Stimulated activated memory B cell treated with anti-CD40 and anti-IgM and Interleukin-4, amounts not matched to agents 10 μg/mL and 1 μg/mL and 100 μg/mL, for 72 hours (primary cell): Measurements from ENCODE around the gene BATF2.
"Not testable (repeated sequence)": the region's sequence is repeated elsewhere in the genome, so short reads cannot be mapped to it uniquely, and the experiment has no call there.

ENCODE experiments used
- ATAC-seq: fragments of 150-1000 bp; cut with Tn5 transposase; 2 replicates; pipeline ENCODE4 v1.10.0; 2021
- H3K27ac Mint-ChIP-seq: one replicate; pipeline ENCODE4 v1.8.0; 2022; ENCODE audit warnings: mild to moderate bottlenecking, mixed read lengths
- H3K27me3 Mint-ChIP-seq: one replicate; pipeline ENCODE4 v1.8.0; 2022; ENCODE audit warnings: mixed read lengths
- H3K36me3 Mint-ChIP-seq: one replicate; pipeline ENCODE4 v1.8.0; 2022; ENCODE audit warnings: mixed read lengths
- H3K4me1 Mint-ChIP-seq: one replicate; pipeline ENCODE4 v1.8.0; 2022; ENCODE audit warnings: mixed read lengths
- H3K4me3 Mint-ChIP-seq: one replicate; pipeline ENCODE4 v1.8.0; 2022; ENCODE audit warnings: mild to moderate bottlenecking, moderate library complexity, mixed read lengths
- H3K9me3 Mint-ChIP-seq: one replicate; pipeline ENCODE4 v1.8.0; 2022; ENCODE audit warnings: mixed read lengths

BATF2 gene

DNA sequence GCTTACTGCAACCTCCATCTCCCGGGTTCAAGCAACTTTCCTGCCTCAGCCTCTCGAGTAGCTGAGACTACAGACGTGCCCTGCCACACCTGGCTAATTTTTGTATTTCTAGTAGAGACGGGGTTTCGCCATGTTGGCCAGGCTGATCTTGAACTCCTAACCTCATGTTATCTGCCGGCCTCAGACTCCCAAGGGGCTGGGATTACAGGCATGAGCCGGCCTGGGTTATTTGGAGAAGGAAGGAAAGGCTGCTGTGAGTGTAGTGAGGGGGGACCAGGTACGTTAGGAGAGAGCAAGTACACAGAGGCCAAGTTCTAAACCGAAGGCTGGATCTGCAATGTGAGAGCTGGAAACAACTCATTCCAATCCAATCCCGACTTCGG is 453 bp downstream of the BATF2 start:
- H3K9me3 Mint-ChIP-seq: no peaks in the 10 kb centered on the region
- H3K27ac Mint-ChIP-seq: peak overlapping the region; percentile 48
- no peak for ATAC-seq

DNA sequence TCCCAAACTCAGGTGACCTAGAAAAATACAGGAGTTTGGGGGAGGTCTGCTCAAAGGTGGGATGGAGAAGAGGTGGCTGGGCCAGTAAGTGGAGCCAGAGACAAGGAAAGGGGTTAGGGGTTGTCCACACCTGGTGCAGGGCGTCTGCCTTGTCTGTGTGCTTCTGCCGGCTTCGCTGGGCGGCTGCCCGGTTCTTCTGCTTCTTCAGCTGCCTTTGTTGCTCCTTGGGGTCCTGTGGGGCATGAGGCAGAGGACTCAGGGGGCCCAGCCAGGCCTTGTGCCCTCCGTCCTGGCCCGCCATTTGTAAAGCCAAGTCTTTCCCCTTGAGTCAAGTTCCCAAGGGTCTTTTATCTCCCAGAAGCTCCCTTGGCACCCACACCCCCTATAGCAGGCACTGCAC is 2.5 kb downstream of the BATF2 start:
- Mint-ChIP-seq H3K27ac (peak overlapping the region; percentile 17), H3K27me3 (no peaks in the 10 kb centered on the region), H3K4me1 (peaks cover 53% of the 10 kb centered on the region), H3K36me3 (no peaks in the 10 kb centered on the region), H3K9me3 (no peaks in the 10 kb centered on the region), H3K4me3 (no peak overlapping the region)
- no peak for ATAC-seq

More for the DNA sequence above, 453 bp downstream of the BATF2 start:
- Mint-ChIP-seq H3K4me3 (peak overlapping the region; percentile 74), H3K4me1 (peaks cover 34% of the 10 kb centered on the region), H3K27me3 (no peaks in the 10 kb centered on the region), H3K36me3 (no peaks in the 10 kb centered on the region)

DNA sequence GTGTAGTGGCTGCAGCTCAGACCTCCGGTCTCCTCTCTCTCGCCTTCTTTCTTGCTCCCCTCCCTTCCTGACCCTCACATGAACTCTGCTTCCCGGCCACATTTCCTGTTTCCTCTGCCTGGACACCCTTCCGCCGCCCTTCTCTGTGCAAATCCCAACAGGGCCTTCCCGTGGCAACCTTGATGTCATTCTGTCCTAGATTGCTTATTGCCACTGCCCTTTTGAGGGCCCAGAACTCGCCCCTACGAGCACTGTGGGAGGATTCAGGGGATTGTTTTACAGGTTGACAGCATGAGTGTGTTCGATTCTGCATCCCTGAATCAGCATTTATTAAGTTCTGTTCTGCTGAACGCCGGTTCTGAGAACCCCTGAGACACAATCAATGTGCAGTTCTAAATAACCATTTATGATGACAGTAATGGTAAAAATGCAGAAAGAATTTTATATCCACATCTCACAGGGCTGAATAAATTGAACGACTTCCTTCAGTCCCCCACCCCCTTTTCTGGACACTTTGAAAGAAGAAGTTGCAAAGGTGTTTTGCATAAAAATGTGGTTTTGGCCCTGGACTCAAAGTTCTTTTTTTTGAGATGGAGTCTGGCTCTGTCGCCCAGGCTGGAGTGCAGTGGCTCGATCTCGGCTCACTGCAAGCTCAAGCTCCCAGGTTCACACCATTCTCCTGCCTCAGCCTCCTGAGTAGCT is 6.4 kb downstream of the BATF2 start:
- H3K4me1 Mint-ChIP-seq: peaks cover 56% of the 10 kb centered on the region
- no peaks in the 10 kb centered on the region for H3K36me3 Mint-ChIP-seq
- ATAC-seq: peak; percentile 55
- H3K27me3 Mint-ChIP-seq: no peaks in the 10 kb centered on the region
- H3K9me3 Mint-ChIP-seq: no peaks in the 10 kb centered on the region
- peak overlapping the region; percentile 75 for H3K27ac Mint-ChIP-seq
- peak overlapping the region; percentile 45 for H3K4me3 Mint-ChIP-seq

DNA sequence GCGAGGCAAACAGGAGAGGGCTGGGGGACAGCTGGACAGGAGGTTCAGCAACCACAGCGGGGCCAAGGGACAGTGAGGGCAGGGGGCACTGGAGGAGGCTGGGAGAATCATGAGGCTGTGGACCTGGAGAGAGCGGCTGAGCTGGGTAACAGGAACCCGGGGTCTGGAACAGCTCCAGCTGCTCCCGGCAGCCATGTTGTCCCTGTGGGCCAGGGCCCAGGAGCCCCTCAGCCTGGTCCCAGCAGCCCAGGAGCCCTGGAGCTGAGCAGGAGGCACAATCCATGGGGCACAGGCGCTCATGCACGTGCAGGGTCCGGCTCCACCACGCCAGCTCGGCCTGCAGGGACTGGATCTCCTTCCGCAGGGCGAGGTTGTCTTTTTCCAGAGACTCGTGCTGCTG is 7.4 kb downstream of the BATF2 start:
- no peaks in the 10 kb centered on the region for H3K36me3 Mint-ChIP-seq
- H3K27me3 Mint-ChIP-seq: no peaks in the 10 kb centered on the region
- ATAC-seq: no peak
- H3K9me3 Mint-ChIP-seq: no peaks in the 10 kb centered on the region
- H3K4me3 Mint-ChIP-seq: no peak overlapping the region
- H3K27ac Mint-ChIP-seq: peak overlapping the region; percentile 75
- peaks cover 66% of the 10 kb centered on the region for H3K4me1 Mint-ChIP-seq

DNA sequence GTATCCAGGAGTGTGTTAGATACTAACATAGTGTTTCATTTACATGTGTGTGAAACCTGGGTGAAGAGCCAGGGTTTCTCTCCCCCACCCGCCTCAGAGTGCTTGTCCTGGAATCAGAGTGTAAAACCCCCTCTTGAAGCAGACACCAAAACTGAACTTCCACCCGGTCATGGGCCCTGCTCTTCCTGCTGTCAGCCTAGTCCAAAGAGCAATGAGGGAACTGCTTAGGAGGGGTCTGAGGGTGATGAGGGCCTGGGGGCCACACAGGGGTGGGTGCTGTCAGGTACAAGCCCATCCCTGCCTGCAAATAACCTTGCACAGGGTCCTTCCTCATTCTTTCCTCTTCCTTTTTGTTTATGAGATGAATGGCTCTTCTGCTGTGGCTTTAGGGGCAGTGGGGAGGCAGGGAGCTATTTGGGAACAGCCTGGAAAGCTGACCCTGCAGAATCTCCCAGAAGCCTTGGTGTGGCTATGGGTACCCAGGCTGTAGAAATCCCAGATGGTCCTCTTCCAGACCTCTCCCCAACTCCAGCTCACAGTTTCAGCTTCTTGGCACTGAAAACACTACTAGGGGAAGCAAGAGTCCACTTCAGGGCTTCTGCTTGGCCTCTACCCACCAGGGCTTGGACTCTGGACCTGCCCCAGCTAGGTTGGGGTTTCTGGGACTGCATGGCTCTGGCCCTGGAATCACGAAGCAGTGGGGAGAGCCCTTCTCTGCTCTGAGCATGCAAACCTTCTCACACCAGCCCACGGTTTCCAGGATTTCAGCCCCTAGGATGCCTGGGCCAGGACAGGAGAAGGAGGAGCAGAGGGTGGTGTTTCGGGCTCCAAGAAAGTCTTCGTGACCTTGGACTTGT is 8.5 kb downstream of the BATF2 start:
- Mint-ChIP-seq H3K27me3 (no peaks in the 10 kb centered on the region), H3K4me1 (peaks cover 67% of the 10 kb centered on the region), H3K4me3 (no peak overlapping the region), H3K9me3 (no peaks in the 10 kb centered on the region), H3K36me3 (no peaks in the 10 kb centered on the region), H3K27ac (peak overlapping the region; percentile 75)
- ATAC-seq: no peak

DNA sequence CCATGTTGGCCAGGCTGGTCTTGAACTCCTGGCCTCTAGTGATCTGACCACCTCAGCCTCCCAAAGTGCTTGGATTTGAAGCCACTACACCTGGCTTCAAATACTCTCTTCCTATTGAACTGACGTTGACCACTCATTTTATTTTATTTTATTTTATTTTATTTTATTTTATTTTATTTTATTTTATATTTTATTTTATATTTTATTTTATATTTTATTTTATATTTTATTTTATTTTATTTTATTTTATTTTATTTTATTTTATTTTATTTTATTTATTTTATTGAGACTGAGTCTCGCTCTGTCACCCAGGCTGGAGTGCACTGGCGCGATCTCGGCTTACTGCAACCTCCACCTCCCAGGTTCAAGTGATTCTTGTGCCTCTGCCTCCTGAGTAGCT is 13.4 kb downstream of the BATF2 start:
- peaks cover 34% of the 10 kb centered on the region for H3K4me1 Mint-ChIP-seq
- not testable (repeated sequence) for H3K36me3 Mint-ChIP-seq, H3K4me3 Mint-ChIP-seq, ATAC-seq, H3K27ac Mint-ChIP-seq, H3K27me3 Mint-ChIP-seq, H3K9me3 Mint-ChIP-seq

DNA sequence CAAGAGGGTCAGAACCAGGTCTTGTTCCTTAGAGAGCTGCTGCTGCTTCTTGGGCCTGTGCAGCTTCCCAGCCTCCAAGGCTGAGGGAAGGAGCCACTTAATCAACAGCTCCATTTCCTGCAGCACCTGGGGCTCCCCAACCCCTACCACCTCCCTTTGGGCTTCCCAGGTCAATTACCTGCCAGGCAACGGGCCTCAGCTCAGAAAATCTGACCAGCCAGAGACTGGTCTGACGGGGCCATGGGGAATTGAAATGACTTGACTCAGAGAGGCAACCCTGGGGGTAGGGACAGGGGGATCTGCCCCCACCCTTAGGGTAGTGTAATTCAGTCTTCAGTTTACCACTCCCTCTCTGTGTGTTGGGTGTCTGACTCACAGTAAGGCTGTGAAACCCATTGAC is 20.1 kb downstream of the BATF2 start:
- no peaks in the 10 kb centered on the region for H3K9me3 Mint-ChIP-seq
- no peak overlapping the region for H3K27ac Mint-ChIP-seq
- ATAC-seq: no peak
- no peaks in the 10 kb centered on the region for H3K36me3 Mint-ChIP-seq
- peaks cover 20% of the 10 kb centered on the region for H3K4me1 Mint-ChIP-seq
- H3K27me3 Mint-ChIP-seq: no peaks in the 10 kb centered on the region
- H3K4me3 Mint-ChIP-seq: no peak overlapping the region

DNA sequence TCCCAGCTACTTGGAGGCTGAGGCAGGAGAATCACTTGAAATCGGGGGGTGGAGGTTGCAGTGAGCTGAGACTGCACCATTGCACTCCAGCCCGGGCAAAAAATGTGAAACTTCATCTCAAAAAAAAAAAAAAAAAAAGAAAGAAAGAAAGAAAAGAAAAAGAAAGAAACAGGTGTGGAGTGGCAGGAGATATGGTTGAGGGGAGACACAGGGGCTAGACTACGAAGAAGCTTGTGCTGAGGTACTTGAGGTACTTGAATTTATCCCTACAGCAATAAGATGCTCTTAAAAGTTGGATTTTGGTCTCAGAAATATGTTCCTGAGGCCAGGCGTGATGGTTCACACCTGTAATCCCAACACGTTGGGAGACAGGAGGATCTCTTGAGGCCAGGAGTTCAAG is 22.6 kb downstream of the BATF2 start:
- peaks cover 29% of the 10 kb centered on the region for H3K4me1 Mint-ChIP-seq
- H3K36me3 Mint-ChIP-seq: no peaks in the 10 kb centered on the region
- no peak overlapping the region for H3K4me3 Mint-ChIP-seq
- no peaks in the 10 kb centered on the region for H3K9me3 Mint-ChIP-seq
- peak overlapping the region; percentile 54 for H3K27ac Mint-ChIP-seq
- no peaks in the 10 kb centered on the region for H3K27me3 Mint-ChIP-seq
- no peak for ATAC-seq

DNA sequence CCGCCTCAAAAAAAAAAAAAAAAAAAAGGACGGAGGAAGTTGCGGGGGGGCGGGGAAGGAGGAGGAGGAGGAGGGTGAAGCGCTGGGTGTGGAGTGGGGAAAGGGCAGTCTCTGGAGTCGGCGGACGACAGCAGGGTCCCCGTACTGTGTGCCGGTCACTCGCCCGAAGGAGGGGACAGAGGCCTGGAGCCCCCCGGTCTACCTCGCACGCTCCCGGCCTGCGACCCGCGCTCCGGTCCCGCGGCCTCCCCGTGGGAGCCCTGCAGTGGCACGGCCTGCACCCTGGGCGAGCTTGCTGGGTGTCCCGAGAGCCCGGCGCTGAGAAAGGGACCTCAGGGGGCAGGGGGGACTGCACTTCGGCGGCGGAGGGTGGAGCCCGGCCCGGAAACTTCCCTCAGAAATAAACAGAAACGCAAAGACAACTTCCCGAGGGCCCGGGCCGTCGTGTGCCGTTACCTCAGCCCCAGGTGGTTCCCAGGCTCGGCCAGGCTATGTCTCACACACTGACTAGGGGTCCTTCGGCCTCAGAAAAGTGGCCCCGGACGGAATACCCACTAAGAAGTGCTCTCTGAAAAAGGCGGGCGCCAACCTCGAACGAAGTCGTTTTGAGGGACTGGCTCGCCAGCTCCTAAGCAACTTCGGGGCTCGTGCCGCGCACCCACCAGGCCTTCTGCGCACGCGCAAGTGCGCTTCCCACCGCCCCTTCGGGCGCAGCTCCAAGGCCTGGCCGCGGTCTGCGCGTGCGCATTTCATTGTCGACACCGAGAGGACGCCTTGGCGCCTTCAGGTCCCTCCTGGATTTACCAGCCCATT is 25.1 kb downstream of the BATF2 start, which contains the start of gene MAJIN:
TSS of gene MAJIN (minus strand) at position 688 of the 813 bp plus-strand sequence. CDS start 12,703 bp downstream, outside the sequence.
- peak; percentile 84 for ATAC-seq
- Mint-ChIP-seq H3K9me3 (no peaks in the 10 kb centered on the region), H3K27ac (peak within 1 kb of the TSS; percentile 68), H3K4me1 (peaks cover 23% of the 10 kb centered on the region), H3K36me3 (no peaks in the 10 kb centered on the region), H3K27me3 (no peaks in the 10 kb centered on the region), H3K4me3 (peak within 1 kb of the TSS; percentile 77)

DNA sequence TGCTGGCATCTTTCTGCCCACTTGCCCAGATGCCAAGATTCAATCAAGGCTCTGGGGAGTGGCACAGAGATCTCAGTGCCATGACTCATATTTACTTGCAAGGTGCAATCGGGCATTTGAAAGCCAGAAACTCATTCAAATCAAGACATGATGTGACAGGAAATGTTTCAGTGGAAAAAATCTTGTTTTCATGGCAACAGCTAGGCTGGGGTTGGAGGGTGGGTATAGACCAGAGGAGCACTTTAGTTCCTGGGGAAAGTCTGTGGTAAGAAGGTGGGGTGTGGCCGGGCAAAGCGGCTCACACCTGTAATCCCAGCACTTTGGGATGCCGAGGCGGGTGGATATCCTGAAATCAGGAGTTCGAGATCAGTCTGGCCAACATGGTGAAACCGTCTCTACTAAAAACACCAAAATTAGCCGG is 26.0 kb downstream of the BATF2 start:
- peak overlapping the region; percentile 68 for H3K27ac Mint-ChIP-seq
- peaks cover 23% of the 10 kb centered on the region for H3K4me1 Mint-ChIP-seq
- H3K36me3 Mint-ChIP-seq: no peaks in the 10 kb centered on the region
- H3K4me3 Mint-ChIP-seq: peak overlapping the region; percentile 77
- no peaks in the 10 kb centered on the region for H3K9me3 Mint-ChIP-seq
- no peaks in the 10 kb centered on the region for H3K27me3 Mint-ChIP-seq
- ATAC-seq: peak; percentile 53

DNA sequence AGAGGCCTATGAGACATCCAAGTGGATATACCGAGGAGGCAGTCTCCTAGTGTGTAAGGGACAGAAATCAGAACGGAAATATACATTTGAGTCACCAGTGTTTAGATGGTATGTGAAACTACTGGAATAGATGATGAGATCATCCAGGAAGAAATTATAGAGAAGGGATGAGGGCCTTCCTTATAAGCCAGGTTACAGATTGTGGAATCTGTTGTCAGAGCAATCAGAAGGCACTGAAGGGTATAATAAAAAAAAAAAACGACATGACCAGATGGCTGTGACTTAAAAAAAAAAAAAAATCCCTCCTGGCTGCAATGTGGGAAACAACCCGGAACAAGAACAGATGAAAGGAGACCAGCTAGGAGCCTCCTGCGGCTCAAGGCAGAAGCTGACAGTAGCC is 27.6 kb downstream of the BATF2 start:
- H3K27ac Mint-ChIP-seq: no peak overlapping the region
- ATAC-seq: no peak

DNA sequence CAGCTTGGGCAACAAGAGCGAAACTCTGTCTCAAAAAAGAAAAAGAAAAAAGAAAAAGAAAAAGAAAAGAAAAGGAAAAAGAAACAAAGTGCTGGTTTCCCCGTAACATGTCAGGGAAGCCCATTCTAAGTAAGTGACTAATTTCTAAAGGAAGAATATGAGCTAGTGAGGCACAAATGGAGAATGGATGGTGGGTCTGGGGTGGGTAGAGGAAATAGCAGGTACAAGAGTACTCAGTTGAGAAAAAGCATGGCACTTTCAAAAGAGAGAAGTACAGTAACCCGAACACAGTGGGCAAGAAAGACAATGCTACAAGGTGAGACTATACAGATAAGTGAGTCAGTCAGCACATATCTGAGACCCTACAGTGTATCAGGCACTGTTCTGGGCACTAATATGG is 29.4 kb downstream of the BATF2 start:
- H3K27ac Mint-ChIP-seq: peak overlapping the region; percentile 35
- no peaks in the 10 kb centered on the region for H3K27me3 Mint-ChIP-seq
- no peaks in the 10 kb centered on the region for H3K9me3 Mint-ChIP-seq
- no peak for ATAC-seq
- no peak overlapping the region for H3K4me3 Mint-ChIP-seq
- no peaks in the 10 kb centered on the region for H3K36me3 Mint-ChIP-seq
- peaks cover 9% of the 10 kb centered on the region for H3K4me1 Mint-ChIP-seq

More for the DNA sequence above, 27.6 kb downstream of the BATF2 start:
- H3K36me3 Mint-ChIP-seq: no peaks in the 10 kb centered on the region
- H3K9me3 Mint-ChIP-seq: no peaks in the 10 kb centered on the region
- H3K4me1 Mint-ChIP-seq: peaks cover 15% of the 10 kb centered on the region
- H3K27me3 Mint-ChIP-seq: no peaks in the 10 kb centered on the region
- H3K4me3 Mint-ChIP-seq: no peak overlapping the region

DNA sequence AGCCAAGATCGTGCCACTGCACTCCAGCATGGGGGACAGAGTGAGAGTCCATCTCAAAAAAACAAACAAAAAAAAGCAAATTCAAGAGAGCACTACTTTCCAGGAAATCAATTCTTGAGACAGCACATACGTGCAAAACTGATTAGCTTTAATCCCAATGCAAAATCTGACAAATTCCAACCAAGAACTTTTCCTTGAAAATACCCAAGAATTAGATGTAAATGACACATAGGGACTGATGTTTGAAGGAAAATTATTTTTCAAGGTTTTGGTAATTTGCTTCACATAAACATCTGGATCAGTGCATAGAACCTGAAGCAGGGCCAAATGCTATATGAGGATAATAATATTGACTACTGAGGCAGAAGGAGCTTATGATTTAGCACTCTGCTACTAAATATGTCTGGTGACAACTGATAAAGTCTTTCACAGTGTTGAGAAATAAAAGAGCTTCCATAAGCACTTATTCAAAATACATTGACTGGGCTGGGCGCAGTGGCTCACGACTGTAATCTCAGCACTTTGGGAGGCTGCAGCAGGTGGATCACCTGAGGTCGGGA is 33.6 kb downstream of the BATF2 start:
- Mint-ChIP-seq H3K9me3 (no peaks in the 10 kb centered on the region), H3K4me1 (no peaks in the 10 kb centered on the region), H3K27me3 (no peaks in the 10 kb centered on the region), H3K4me3 (no peak overlapping the region), H3K27ac (no peak overlapping the region), H3K36me3 (no peaks in the 10 kb centered on the region)
- no peak for ATAC-seq

DNA sequence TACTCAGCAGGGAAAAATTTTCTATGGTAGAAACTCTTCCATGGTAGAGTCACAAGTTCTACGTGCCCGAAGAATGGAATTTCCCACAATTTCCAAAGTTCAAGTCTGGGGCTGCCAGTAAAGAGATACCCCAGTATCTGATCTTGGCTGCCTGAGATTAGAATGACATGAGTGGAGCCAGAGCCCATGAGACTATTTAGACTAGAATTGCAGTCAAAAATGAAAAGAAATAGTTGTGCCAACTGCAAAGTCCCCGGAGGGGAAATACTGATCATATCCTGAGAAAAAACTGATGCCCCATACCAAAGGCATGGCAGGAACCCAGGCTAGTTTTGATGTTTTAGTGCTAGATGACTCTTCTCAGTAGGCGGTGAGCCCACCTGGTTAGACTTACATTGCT is 36.1 kb downstream of the BATF2 start:
- no peak overlapping the region for H3K4me3 Mint-ChIP-seq
- no peaks in the 10 kb centered on the region for H3K27me3 Mint-ChIP-seq
- no peaks in the 10 kb centered on the region for H3K36me3 Mint-ChIP-seq
- ATAC-seq: no peak
- H3K4me1 Mint-ChIP-seq: no peaks in the 10 kb centered on the region
- no peaks in the 10 kb centered on the region for H3K9me3 Mint-ChIP-seq
- no peak overlapping the region for H3K27ac Mint-ChIP-seq

DNA sequence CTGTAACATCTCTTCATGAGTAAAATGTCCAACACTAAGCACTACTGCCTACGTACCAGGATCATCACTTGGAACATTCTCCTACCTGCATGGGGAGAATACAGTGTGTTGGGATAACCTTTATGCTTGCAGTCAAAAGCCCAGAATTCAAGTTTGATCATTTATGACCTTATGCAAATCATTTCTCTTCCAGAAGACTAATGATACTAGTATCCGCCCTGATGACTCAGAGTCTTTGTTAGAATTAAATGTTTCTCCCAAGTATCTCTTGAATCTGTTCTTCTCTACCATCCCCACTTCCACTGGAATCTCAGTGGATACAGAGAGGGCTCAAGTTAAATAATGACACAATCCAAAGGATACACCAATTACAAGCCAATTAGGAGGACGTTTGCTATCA is 37.3 kb downstream of the BATF2 start:
- H3K9me3 Mint-ChIP-seq: no peaks in the 10 kb centered on the region
- no peak for ATAC-seq
- H3K36me3 Mint-ChIP-seq: no peaks in the 10 kb centered on the region
- no peaks in the 10 kb centered on the region for H3K4me1 Mint-ChIP-seq
- H3K27ac Mint-ChIP-seq: no peak overlapping the region
- H3K4me3 Mint-ChIP-seq: no peak overlapping the region
- H3K27me3 Mint-ChIP-seq: no peaks in the 10 kb centered on the region
